HFF-Myc (cell line): Measurements from ENCODE around the gene TRIB2.

Source experiments
- DNase-seq: peaks from one replicate; pipeline ENCODE4 v3.0.0-alpha.2; 2011; ENCODE audit warnings: low read depth; ENCODE audit errors: extremely low read depth
- H3K4me3 ChIP-seq: replicated peaks from 2 replicates; pipeline ENCODE4 v1.5.1; 2011; ENCODE audit warnings: low read depth, mild to moderate bottlenecking, control low read depth, low read length
- CTCF ChIP-seq: IDR thresholded peaks from 2 replicates; pipeline ENCODE4 v1.5.1; 2012; ENCODE audit warnings: mild to moderate bottlenecking, low read depth, low read length, control low read depth; ENCODE audit errors: missing control alignments

The TRIB2 gene

GRCh38 chr2:12737738-12738485 lies 21.2 kb downstream of the TRIB2 start:
- H3K4me3 ChIP-seq = no peak overlapping the region
- TF ChIP-seq CTCF = no peak
- no peak for DNase-seq

DNA sequence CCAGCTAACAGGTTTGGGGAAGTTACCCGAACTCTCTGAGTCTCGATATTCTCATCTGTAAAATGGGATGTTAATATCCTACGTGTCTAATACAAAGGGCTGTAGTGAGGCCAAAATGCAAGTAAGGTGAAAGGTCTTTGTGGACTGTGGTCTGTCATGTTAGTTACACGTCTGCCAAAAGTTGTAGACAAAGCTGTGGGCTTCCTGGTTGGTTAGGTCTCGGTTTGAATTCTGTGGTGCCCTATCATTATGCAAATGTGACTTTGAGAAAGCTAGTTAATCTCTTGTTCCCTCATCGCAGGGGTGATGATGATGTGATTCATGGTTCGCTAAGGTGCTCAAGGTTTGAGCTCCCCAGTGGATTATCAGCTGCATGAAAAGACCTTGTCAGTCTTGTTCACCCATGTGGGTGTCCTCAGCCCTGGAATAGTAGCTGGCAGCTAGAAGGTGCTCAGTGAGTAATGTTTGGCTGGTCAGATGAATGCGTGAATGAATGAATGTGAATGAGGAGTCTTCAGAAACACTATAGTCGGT lies 23.1 kb downstream of the TRIB2 start:
- TF ChIP-seq CTCF = no peak
- no peak overlapping the region for H3K4me3 ChIP-seq
- no peak for DNase-seq

DNA sequence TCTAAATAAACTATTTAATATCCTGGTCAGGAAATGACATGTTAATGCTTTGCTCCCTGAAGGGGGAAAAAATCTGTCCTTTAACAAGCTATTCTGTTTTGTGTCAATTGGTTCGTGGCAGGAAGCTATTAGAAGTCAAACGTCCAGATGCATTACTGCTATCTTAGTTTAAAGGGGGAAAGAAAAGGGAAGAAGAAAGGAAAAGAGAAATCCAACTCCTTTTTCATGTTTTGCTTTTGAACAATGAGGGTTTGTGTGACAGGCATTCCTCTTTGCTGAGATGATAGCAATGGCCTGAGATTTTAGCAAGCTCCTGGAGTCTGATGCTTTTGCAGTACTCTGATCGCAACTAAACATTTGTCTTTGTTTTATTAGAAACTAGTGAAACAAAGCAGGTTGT lies 24.6 kb downstream of the TRIB2 start:
- DNase-seq = no peak
- TF ChIP-seq CTCF = no peak
- H3K4me3 ChIP-seq = no peak overlapping the region

DNA sequence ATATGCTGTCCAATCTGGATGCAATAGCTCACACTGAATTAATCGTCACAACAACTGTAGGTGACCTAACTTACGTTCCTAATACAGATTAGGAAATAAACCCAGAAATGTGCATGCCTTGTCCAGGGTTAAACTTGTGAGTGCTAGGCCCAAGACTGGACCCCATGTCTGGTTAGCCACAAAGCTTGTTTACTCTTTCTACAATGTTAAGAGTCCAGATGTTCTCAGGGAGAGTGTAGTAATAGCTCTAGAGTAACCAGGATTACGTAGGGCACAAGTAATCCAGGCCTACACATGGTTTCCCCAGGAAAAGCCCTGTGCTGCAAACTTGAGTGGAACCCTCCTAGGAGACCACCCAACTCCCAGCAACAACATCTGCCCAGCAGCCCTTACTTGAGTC lies 26.2 kb downstream of the TRIB2 start:
- no peak for TF ChIP-seq CTCF
- no peak overlapping the region for H3K4me3 ChIP-seq
- DNase-seq = no peak

DNA sequence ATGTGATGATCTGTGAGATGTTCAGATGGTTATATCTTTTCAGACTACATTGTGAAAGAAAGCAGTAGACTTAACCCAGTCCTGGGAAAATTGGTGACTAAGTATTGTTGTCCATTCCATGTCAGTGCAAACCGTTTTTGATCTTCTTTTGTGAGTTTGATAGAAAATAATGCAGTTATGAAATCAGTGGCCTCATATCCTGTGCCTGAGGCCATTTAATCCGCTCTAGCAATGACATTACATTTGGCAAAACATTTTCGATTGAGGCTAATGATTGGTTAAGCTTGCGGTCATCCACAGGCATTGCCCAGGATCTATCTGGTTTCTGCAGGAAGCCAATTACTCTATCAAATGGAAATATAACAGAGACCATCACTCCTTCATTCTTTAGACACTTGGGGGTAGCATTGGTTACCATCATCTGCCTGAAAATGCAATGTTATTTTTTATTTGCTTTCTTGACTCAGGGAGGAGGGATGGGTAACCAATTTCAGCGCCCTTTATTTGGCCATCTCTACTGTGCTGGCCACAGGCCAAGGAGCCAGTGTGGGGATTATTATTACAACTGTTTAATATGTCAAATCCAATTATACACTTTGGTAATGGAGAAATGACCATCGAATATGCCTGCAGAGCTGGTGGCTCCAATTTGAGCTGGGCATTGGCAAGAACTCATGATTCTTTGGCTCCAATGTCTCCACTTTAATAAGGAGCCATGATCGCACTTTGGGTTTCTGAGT lies 33.6 kb downstream of the TRIB2 start:
- H3K4me3 ChIP-seq = no peak overlapping the region
- no peak for TF ChIP-seq CTCF
- DNase-seq = no peak

GRCh38 chr2:12754643-12755042 lies 37.9 kb downstream of the TRIB2 start:
- no peak overlapping the region for H3K4me3 ChIP-seq
- DNase-seq = no peak
- no peak for TF ChIP-seq CTCF
